Measurements from ENCODE around the gene LRRC8E.

DNA sequence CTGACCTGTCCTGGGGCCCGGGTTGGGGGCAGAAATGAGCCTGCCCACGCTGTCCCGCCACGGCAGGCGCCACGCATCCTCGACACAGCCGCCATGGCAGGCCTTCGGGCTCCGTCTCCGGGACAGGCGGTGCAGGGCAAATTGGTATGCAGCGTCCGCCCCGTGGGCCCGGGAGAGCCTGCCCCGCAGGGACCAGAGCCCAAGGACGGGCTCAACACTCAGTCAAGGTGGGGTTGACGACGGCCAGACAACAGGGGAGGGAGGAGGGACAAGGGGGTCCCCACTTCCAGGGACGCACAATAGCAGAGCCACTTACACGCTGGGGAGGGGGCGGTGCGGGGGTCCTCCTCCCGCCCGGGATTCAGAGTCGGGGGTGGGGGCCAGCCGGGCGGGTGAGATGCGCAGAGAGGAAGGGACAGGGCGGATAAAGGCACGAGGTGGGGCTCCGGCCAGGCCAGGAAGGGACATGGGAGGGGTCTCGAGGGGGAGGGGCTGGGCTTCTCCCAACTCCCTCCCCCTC lies 36.4 kb downstream of the LRRC8E start:
- TF ChIP-seq, protein P1, sequence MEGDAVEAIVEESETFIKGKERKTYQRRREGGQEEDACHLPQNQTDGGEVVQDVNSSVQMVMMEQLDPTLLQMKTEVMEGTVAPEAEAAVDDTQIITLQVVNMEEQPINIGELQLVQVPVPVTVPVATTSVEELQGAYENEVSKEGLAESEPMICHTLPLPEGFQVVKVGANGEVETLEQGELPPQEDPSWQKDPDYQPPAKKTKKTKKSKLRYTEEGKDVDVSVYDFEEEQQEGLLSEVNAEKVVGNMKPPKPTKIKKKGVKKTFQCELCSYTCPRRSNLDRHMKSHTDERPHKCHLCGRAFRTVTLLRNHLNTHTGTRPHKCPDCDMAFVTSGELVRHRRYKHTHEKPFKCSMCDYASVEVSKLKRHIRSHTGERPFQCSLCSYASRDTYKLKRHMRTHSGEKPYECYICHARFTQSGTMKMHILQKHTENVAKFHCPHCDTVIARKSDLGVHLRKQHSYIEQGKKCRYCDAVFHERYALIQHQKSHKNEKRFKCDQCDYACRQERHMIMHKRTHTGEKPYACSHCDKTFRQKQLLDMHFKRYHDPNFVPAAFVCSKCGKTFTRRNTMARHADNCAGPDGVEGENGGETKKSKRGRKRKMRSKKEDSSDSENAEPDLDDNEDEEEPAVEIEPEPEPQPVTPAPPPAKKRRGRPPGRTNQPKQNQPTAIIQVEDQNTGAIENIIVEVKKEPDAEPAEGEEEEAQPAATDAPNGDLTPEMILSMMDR (conservative IDR thresholded peaks at IDR 0.05), result no peak
- TF ChIP-seq EZH2 (IDR thresholded peaks at IDR 0.05; ENCODE audit: low read depth), result no peak
